IPS DF 6.9 (cell line): Measurements from ENCODE around the gene KIAA1217.

Source experiments
- DNase-seq: peaks from one replicate; pipeline ENCODE4 v3.0.0-alpha.2; 2013; ENCODE audit warnings: low read depth, low spot score
- H3K27ac ChIP-seq: one replicate; pipeline ENCODE4 v1.5.1; 2013; ENCODE audit warnings: low read length, control low read depth
- H3K27me3 ChIP-seq: 2 replicates; pipeline ENCODE4 v1.6.1; 2013; ENCODE audit warnings: mild to moderate bottlenecking, low read length; ENCODE audit not compliant: control insufficient read depth, insufficient read depth
- H3K36me3 ChIP-seq: 2 replicates; pipeline ENCODE4 v1.6.1; 2013; ENCODE audit warnings: low read length; ENCODE audit not compliant: control insufficient read depth, insufficient read depth
- H3K4me1 ChIP-seq: 2 replicates; pipeline ENCODE4 v1.6.1; 2013; ENCODE audit warnings: low read length; ENCODE audit not compliant: control insufficient read depth, insufficient read depth
- H3K4me3 ChIP-seq: 2 replicates; pipeline ENCODE4 v1.5.1; 2013; ENCODE audit warnings: mild to moderate bottlenecking, low read length
- H3K9me3 ChIP-seq: 2 replicates; pipeline ENCODE4 v1.6.1; 2013; ENCODE audit warnings: low read length, inconsistent platforms; ENCODE audit not compliant: control insufficient read depth, insufficient read depth
- WGBS: extraction: QIAGEN DNeasy Blood & Tissue Kit; methylation state at CpG from one replicate; pipeline ENCODE4 v1.1.7; 2013; ENCODE audit warnings: mixed read lengths, missing lambda C conversion rate; ENCODE audit not compliant: insufficient read length, insufficient coverage; 5-methylcytosine and 5-hydroxymethylcytosine counted together

The KIAA1217 gene

GRCh38 chr10:24416248-24416647 lies 207.3 kb downstream of the KIAA1217 start:
- H3K9me3 ChIP-seq: no peaks in the 10 kb centered on the region
- H3K36me3 ChIP-seq: no peaks in the 10 kb centered on the region
- H3K27ac ChIP-seq: no peak overlapping the region
- no peak for DNase-seq
- WGBS: no CpG with 5 or more reads among the region's 4 CpGs
- H3K4me3 ChIP-seq: no peak overlapping the region
- peaks cover 1% of the 10 kb centered on the region; the same call in 1 of the 2 replicates for H3K4me1 ChIP-seq
- no peaks in the 10 kb centered on the region for H3K27me3 ChIP-seq

- H3K4me1 ChIP-seq: peaks cover 1% of the 10 kb centered on the region; the same call in 1 of the 2 replicates
- H3K9me3 ChIP-seq: no peaks in the 10 kb centered on the region
- no peaks in the 10 kb centered on the region for H3K27me3 ChIP-seq
- H3K27ac ChIP-seq: no peak overlapping the region
- H3K4me3 ChIP-seq: no peak overlapping the region
- DNase-seq: no peak
- H3K36me3 ChIP-seq: no peaks in the 10 kb centered on the region
- no CpG with 5 or more reads among the region's 7 CpGs for WGBS
Observed at GRCh38 chr10:24417053-24417452, 208.1 kb downstream of the KIAA1217 start.

- Histone ChIP-seq H3K4me3 (no peak overlapping the region), H3K36me3 (no peaks in the 10 kb centered on the region), H3K4me1 (peaks cover 1% of the 10 kb centered on the region; the same call in 1 of the 2 replicates), H3K27ac (no peak overlapping the region), H3K9me3 (no peaks in the 10 kb centered on the region), H3K27me3 (no peaks in the 10 kb centered on the region)
- WGBS: 100% methylated on average over 1 of the region's 4 CpGs
- DNase-seq: no peak
Observed at GRCh38 chr10:24418532-24418931, 209.6 kb downstream of the KIAA1217 start.

- no peak for DNase-seq
- Histone ChIP-seq H3K4me3 (no peak overlapping the region), H3K27ac (no peak overlapping the region), H3K27me3 (no peaks in the 10 kb centered on the region), H3K9me3 (no peaks in the 10 kb centered on the region), H3K4me1 (peaks cover 1% of the 10 kb centered on the region; the same call in 1 of the 2 replicates), H3K36me3 (no peaks in the 10 kb centered on the region)
- WGBS: no CpG with 5 or more reads among the region's 3 CpGs
Observed at GRCh38 chr10:24419066-24419465, 210.1 kb downstream of the KIAA1217 start.

- no peaks in the 10 kb centered on the region for H3K9me3 ChIP-seq
- H3K27ac ChIP-seq: no peak overlapping the region
- no peak for DNase-seq
- WGBS: no CpG with 5 or more reads among the region's 1 CpG
- H3K4me3 ChIP-seq: no peak overlapping the region
- no peaks in the 10 kb centered on the region for H3K4me1 ChIP-seq
- H3K36me3 ChIP-seq: no peaks in the 10 kb centered on the region
- H3K27me3 ChIP-seq: no peaks in the 10 kb centered on the region
Observed at GRCh38 chr10:24425151-24425550, 216.2 kb downstream of the KIAA1217 start.

- Histone ChIP-seq H3K27me3 (no peaks in the 10 kb centered on the region), H3K27ac (no peak overlapping the region), H3K4me1 (no peaks in the 10 kb centered on the region), H3K9me3 (no peaks in the 10 kb centered on the region), H3K4me3 (no peak overlapping the region), H3K36me3 (no peaks in the 10 kb centered on the region)
- WGBS: no CpG with 5 or more reads among the region's 14 CpGs
- no peak for DNase-seq
Observed at GRCh38 chr10:24427678-24428409, 218.9 kb downstream of the KIAA1217 start.

GRCh38 chr10:24428410-24428782 lies 219.5 kb downstream of the KIAA1217 start:
- no peaks in the 10 kb centered on the region for H3K27me3 ChIP-seq
- H3K4me3 ChIP-seq: no peak overlapping the region
- no peak for DNase-seq
- no peaks in the 10 kb centered on the region for H3K36me3 ChIP-seq
- no peaks in the 10 kb centered on the region for H3K9me3 ChIP-seq
- H3K4me1 ChIP-seq: no peaks in the 10 kb centered on the region
- no CpG with 5 or more reads among the region's 2 CpGs for WGBS
- H3K27ac ChIP-seq: no peak overlapping the region

- Histone ChIP-seq H3K4me3 (no peak overlapping the region), H3K4me1 (no peaks in the 10 kb centered on the region), H3K27me3 (no peaks in the 10 kb centered on the region), H3K36me3 (no peaks in the 10 kb centered on the region), H3K9me3 (no peaks in the 10 kb centered on the region), H3K27ac (no peak overlapping the region)
- no CpG with 5 or more reads among the region's 5 CpGs for WGBS
- no peak for DNase-seq
Observed at GRCh38 chr10:24430591-24430990, 221.7 kb downstream of the KIAA1217 start.

- WGBS: no CpG with 5 or more reads among the region's 9 CpGs
- H3K36me3 ChIP-seq: no peaks in the 10 kb centered on the region
- no peaks in the 10 kb centered on the region for H3K9me3 ChIP-seq
- H3K27me3 ChIP-seq: no peaks in the 10 kb centered on the region
- no peak overlapping the region for H3K4me3 ChIP-seq
- H3K27ac ChIP-seq: no peak overlapping the region
- H3K4me1 ChIP-seq: no peaks in the 10 kb centered on the region
- no peak for DNase-seq
Observed at GRCh38 chr10:24432478-24433416, 223.8 kb downstream of the KIAA1217 start.

- no peak for DNase-seq
- Histone ChIP-seq H3K27ac (no peak overlapping the region), H3K4me3 (no peak overlapping the region), H3K9me3 (no peaks in the 10 kb centered on the region), H3K36me3 (no peaks in the 10 kb centered on the region), H3K4me1 (no peaks in the 10 kb centered on the region), H3K27me3 (no peaks in the 10 kb centered on the region)
- no CpG with 5 or more reads among the region's 3 CpGs for WGBS
Observed at GRCh38 chr10:24433705-24434104, 224.8 kb downstream of the KIAA1217 start.
